Measurements from ENCODE around the gene TRIM71.
"Not testable (repeated sequence)": the region's sequence is repeated elsewhere in the genome, so short reads cannot be mapped to it uniquely, and the experiment has no call there.

Gene TRIM71

GRCh38 chr3:32903953-32904352, 86.2 kb downstream of the TRIM71 start:
- H3K4me3 ChIP-seq (ENCODE audit: low read depth, low read length) = no peak overlapping the region
- H3K9me3 ChIP-seq (ENCODE audit: control insufficient read depth, insufficient read depth, low read length) = no peaks in the 10 kb centered on the region
- no peak overlapping the region for H3K27ac ChIP-seq (ENCODE audit: low read depth, low read length)
- H3K36me3 ChIP-seq (ENCODE audit: control insufficient read depth, insufficient read depth, low read length) = 0 out of 2 replicates have a peak, but pooled peaks cover 4% of the 10 kb centered on the region
- no peaks in the 10 kb centered on the region for H3K27me3 ChIP-seq (ENCODE audit: control insufficient read depth, insufficient read depth, low read length)
- no peaks in the 10 kb centered on the region for H3K4me1 ChIP-seq (ENCODE audit: control insufficient read depth, insufficient read depth, low read length)
- no peak overlapping the region for H3K9ac ChIP-seq (ENCODE audit: low read depth, low read length)

GRCh38 chr3:32909999-32910398, 92.2 kb downstream of the TRIM71 start:
- no peaks in the 10 kb centered on the region for H3K4me1 ChIP-seq (ENCODE audit: control insufficient read depth, insufficient read depth, low read length)
- no peaks in the 10 kb centered on the region for H3K36me3 ChIP-seq (ENCODE audit: control insufficient read depth, insufficient read depth, low read length)
- H3K27me3 ChIP-seq (ENCODE audit: control insufficient read depth, insufficient read depth, low read length) = no peaks in the 10 kb centered on the region
- no peak overlapping the region for H3K9ac ChIP-seq (ENCODE audit: low read depth, low read length)
- no peak overlapping the region for H3K4me3 ChIP-seq (ENCODE audit: low read depth, low read length)
- H3K9me3 ChIP-seq (ENCODE audit: control insufficient read depth, insufficient read depth, low read length) = no peaks in the 10 kb centered on the region
- H3K27ac ChIP-seq (ENCODE audit: low read depth, low read length) = no peak overlapping the region

GRCh38 chr3:32910954-32911353, 93.2 kb downstream of the TRIM71 start:
- Histone ChIP-seq H3K9me3 (ENCODE audit: control insufficient read depth, insufficient read depth, low read length) (no peaks in the 10 kb centered on the region), H3K36me3 (ENCODE audit: control insufficient read depth, insufficient read depth, low read length) (no peaks in the 10 kb centered on the region), H3K27ac (ENCODE audit: low read depth, low read length) (no peak overlapping the region), H3K27me3 (ENCODE audit: control insufficient read depth, insufficient read depth, low read length) (no peaks in the 10 kb centered on the region), H3K4me1 (ENCODE audit: control insufficient read depth, insufficient read depth, low read length) (no peaks in the 10 kb centered on the region), H3K4me3 (ENCODE audit: low read depth, low read length) (no peak overlapping the region), H3K9ac (ENCODE audit: low read depth, low read length) (no peak overlapping the region)

- no peaks in the 10 kb centered on the region for H3K27me3 ChIP-seq (ENCODE audit: control insufficient read depth, insufficient read depth, low read length)
- no peak overlapping the region for H3K4me3 ChIP-seq (ENCODE audit: low read depth, low read length)
- no peak overlapping the region for H3K9ac ChIP-seq (ENCODE audit: low read depth, low read length)
- no peak overlapping the region for H3K27ac ChIP-seq (ENCODE audit: low read depth, low read length)
- no peaks in the 10 kb centered on the region for H3K4me1 ChIP-seq (ENCODE audit: control insufficient read depth, insufficient read depth, low read length)
- no peaks in the 10 kb centered on the region; the same call in 1 of the 2 replicates for H3K9me3 ChIP-seq (ENCODE audit: control insufficient read depth, insufficient read depth, low read length)
- H3K36me3 ChIP-seq (ENCODE audit: control insufficient read depth, insufficient read depth, low read length) = no peaks in the 10 kb centered on the region
Measured at GRCh38 chr3:32912046-32912445, 94.2 kb downstream of the TRIM71 start.

GRCh38 chr3:32913790-32914446, 96.1 kb downstream of the TRIM71 start:
- Histone ChIP-seq H3K27me3 (ENCODE audit: control insufficient read depth, insufficient read depth, low read length) (no peaks in the 10 kb centered on the region), H3K36me3 (ENCODE audit: control insufficient read depth, insufficient read depth, low read length) (no peaks in the 10 kb centered on the region), H3K9ac (ENCODE audit: low read depth, low read length) (no peak overlapping the region), H3K4me3 (ENCODE audit: low read depth, low read length) (no peak overlapping the region), H3K4me1 (ENCODE audit: control insufficient read depth, insufficient read depth, low read length) (no peaks in the 10 kb centered on the region), H3K9me3 (ENCODE audit: control insufficient read depth, insufficient read depth, low read length) (no peaks in the 10 kb centered on the region; the same call in 1 of the 2 replicates), H3K27ac (ENCODE audit: low read depth, low read length) (no peak overlapping the region)

GRCh38 chr3:32919920-32920319, 102.1 kb downstream of the TRIM71 start:
- H3K4me3 ChIP-seq (ENCODE audit: low read depth, low read length) = no peak overlapping the region
- H3K4me1 ChIP-seq (ENCODE audit: control insufficient read depth, insufficient read depth, low read length) = no peaks in the 10 kb centered on the region
- H3K36me3 ChIP-seq (ENCODE audit: control insufficient read depth, insufficient read depth, low read length) = no peaks in the 10 kb centered on the region
- H3K27me3 ChIP-seq (ENCODE audit: control insufficient read depth, insufficient read depth, low read length) = no peaks in the 10 kb centered on the region
- no peaks in the 10 kb centered on the region; the same call in 1 of the 2 replicates for H3K9me3 ChIP-seq (ENCODE audit: control insufficient read depth, insufficient read depth, low read length)
- no peak overlapping the region for H3K27ac ChIP-seq (ENCODE audit: low read depth, low read length)
- H3K9ac ChIP-seq (ENCODE audit: low read depth, low read length) = no peak overlapping the region

- Histone ChIP-seq H3K9me3 (ENCODE audit: control insufficient read depth, insufficient read depth, low read length) (no peaks in the 10 kb centered on the region; the same call in 1 of the 2 replicates), H3K27me3 (ENCODE audit: control insufficient read depth, insufficient read depth, low read length) (no peaks in the 10 kb centered on the region), H3K27ac (ENCODE audit: low read depth, low read length) (no peak overlapping the region), H3K4me3 (ENCODE audit: low read depth, low read length) (no peak overlapping the region), H3K9ac (ENCODE audit: low read depth, low read length) (no peak overlapping the region), H3K4me1 (ENCODE audit: control insufficient read depth, insufficient read depth, low read length) (no peaks in the 10 kb centered on the region), H3K36me3 (ENCODE audit: control insufficient read depth, insufficient read depth, low read length) (no peaks in the 10 kb centered on the region)
Measured at GRCh38 chr3:32922078-32922477, 104.3 kb downstream of the TRIM71 start.

- Histone ChIP-seq H3K9me3 (ENCODE audit: control insufficient read depth, insufficient read depth, low read length) (no peaks in the 10 kb centered on the region), H3K4me3 (ENCODE audit: low read depth, low read length) (no peak overlapping the region), H3K4me1 (ENCODE audit: control insufficient read depth, insufficient read depth, low read length) (no peaks in the 10 kb centered on the region), H3K27me3 (ENCODE audit: control insufficient read depth, insufficient read depth, low read length) (no peaks in the 10 kb centered on the region), H3K9ac (ENCODE audit: low read depth, low read length) (no peak overlapping the region), H3K36me3 (ENCODE audit: control insufficient read depth, insufficient read depth, low read length) (no peaks in the 10 kb centered on the region), H3K27ac (ENCODE audit: low read depth, low read length) (no peak overlapping the region)
Measured at GRCh38 chr3:32930161-32930560, 112.4 kb downstream of the TRIM71 start.

GRCh38 chr3:32931273-32931672, 113.5 kb downstream of the TRIM71 start:
- H3K36me3 ChIP-seq (ENCODE audit: control insufficient read depth, insufficient read depth, low read length); H3K27ac ChIP-seq (ENCODE audit: low read depth, low read length); H3K4me3 ChIP-seq (ENCODE audit: low read depth, low read length); H3K4me1 ChIP-seq (ENCODE audit: control insufficient read depth, insufficient read depth, low read length); H3K27me3 ChIP-seq (ENCODE audit: control insufficient read depth, insufficient read depth, low read length); H3K9me3 ChIP-seq (ENCODE audit: control insufficient read depth, insufficient read depth, low read length); H3K9ac ChIP-seq (ENCODE audit: low read depth, low read length): not testable (repeated sequence)

GRCh38 chr3:32934150-32934742, 116.4 kb downstream of the TRIM71 start:
- Histone ChIP-seq H3K9ac (ENCODE audit: low read depth, low read length) (no peak overlapping the region), H3K36me3 (ENCODE audit: control insufficient read depth, insufficient read depth, low read length) (no peaks in the 10 kb centered on the region), H3K27ac (ENCODE audit: low read depth, low read length) (no peak overlapping the region), H3K27me3 (ENCODE audit: control insufficient read depth, insufficient read depth, low read length) (no peaks in the 10 kb centered on the region), H3K9me3 (ENCODE audit: control insufficient read depth, insufficient read depth, low read length) (no peaks in the 10 kb centered on the region), H3K4me1 (ENCODE audit: control insufficient read depth, insufficient read depth, low read length) (no peaks in the 10 kb centered on the region), H3K4me3 (ENCODE audit: low read depth, low read length) (no peak overlapping the region)

- H3K9me3 ChIP-seq (ENCODE audit: control insufficient read depth, insufficient read depth, low read length) = no peaks in the 10 kb centered on the region
- H3K36me3 ChIP-seq (ENCODE audit: control insufficient read depth, insufficient read depth, low read length) = no peaks in the 10 kb centered on the region
- no peak overlapping the region for H3K9ac ChIP-seq (ENCODE audit: low read depth, low read length)
- no peak overlapping the region for H3K4me3 ChIP-seq (ENCODE audit: low read depth, low read length)
- no peaks in the 10 kb centered on the region for H3K27me3 ChIP-seq (ENCODE audit: control insufficient read depth, insufficient read depth, low read length)
- H3K27ac ChIP-seq (ENCODE audit: low read depth, low read length) = no peak overlapping the region
- no peaks in the 10 kb centered on the region for H3K4me1 ChIP-seq (ENCODE audit: control insufficient read depth, insufficient read depth, low read length)
Measured at GRCh38 chr3:32937331-32937730, 119.5 kb downstream of the TRIM71 start.

Measured in HUES48 (cell line).